Measurements from ENCODE around the gene ALPL. TPM values are rescaled to one million over a fixed set of nuclear protein-coding genes. Genes with fewer than 3 reads are reported as not detected.
"Not testable (repeated sequence)": the region's sequence is repeated elsewhere in the genome, so short reads cannot be mapped to it uniquely, and the experiment has no call there.

The ALPL gene
- total and polyA plus RNA-seq, 10 of the 15 experiments (the other 5 are each of a cell fraction or from before 2014, with no cell fraction given) = 0.07 to 0.59 (median 0.31) TPM; not detected in 2

- TF ChIP-seq ZBTB33 (IDR thresholded peaks at IDR 0.05) (no peak), SMC3 (IDR thresholded peaks at IDR 0.05; ENCODE audit: borderline replicate concordance, low read length) (no peak), MYC (IDR thresholded peaks at IDR 0.05; ENCODE audit: insufficient read depth, insufficient read length, insufficient replicate concordance, low read length, severe bottlenecking) (no peak), NFIC (IDR thresholded peaks at IDR 0.05; ENCODE audit: low read depth, low read length) (no peak), RBBP5 (conservative IDR thresholded peaks at IDR 0.05) (no peak), BCLAF1 (IDR thresholded peaks at IDR 0.05) (no peak), RCOR1 (conservative IDR thresholded peaks at IDR 0.05; ENCODE audit: low read depth, low read length) (no peak), PBX3 (IDR thresholded peaks at IDR 0.05; ENCODE audit: insufficient replicate concordance, low read depth, low read length) (no peak)
Observed at GRCh38 chr1:21565285-21565684, 56.1 kb downstream of the ALPL start (continued).

GRCh38 chr1:21566361-21566760, 57.1 kb downstream of the ALPL start:
- BruUV-seq (replicated peaks); in situ Hi-C loops (cut with MboI); H3K4me2 ChIP-seq (ENCODE audit: control insufficient read depth, insufficient read depth); SMC1A ChIA-PET (ENCODE audit: uncharacterized antibody, unreplicated experiment); H3K27ac ChIP-seq (ENCODE audit: control insufficient read depth, insufficient read depth); RAD21 ChIA-PET (ENCODE audit: unreplicated experiment); ATAC-seq; intact Hi-C loops (cut with micrococcal nuclease; ENCODE audit: unreplicated experiment); H2AFZ ChIP-seq (ENCODE audit: control insufficient read depth, low read depth, low read length); FAIRE-seq; H3K9ac ChIP-seq (ENCODE audit: control insufficient read depth, insufficient read depth, low read length); DNase-seq (ENCODE audit: low read depth, low spot score); H3K79me2 ChIP-seq (ENCODE audit: control insufficient read depth, insufficient read depth, low read length); H3K4me3 ChIP-seq; H3K4me1 ChIP-seq (ENCODE audit: control insufficient read depth, insufficient read depth, low read length); H3K27me3 ChIP-seq (replicated peaks in 1 of 2; ENCODE audit: control insufficient read depth in 2 of 2, insufficient read depth in 2 of 2, low read length in 1 of 2); CTCF ChIA-PET; POLR2A ChIA-PET; H4K20me1 ChIP-seq (ENCODE audit: control insufficient read depth, insufficient read depth); H3K36me3 ChIP-seq (ENCODE audit: control insufficient read depth in 2 of 2, insufficient read depth in 2 of 2, low read length in 1 of 2); H3K9me3 ChIP-seq (replicated peaks; ENCODE audit: control insufficient read depth, insufficient read depth, low read length): not testable (repeated sequence)
- WGBS (ENCODE audit: insufficient coverage, insufficient replicate concordance, low lambda C conversion rate, missing lambda C conversion rate) = 64% methylated on average over 15 of the region's 15 CpGs

Measured in GM12878 (cell line).